ENCODE results near the gene CAMK1D. TPM values are rescaled to one million over a fixed set of nuclear protein-coding genes. Genes with fewer than 3 reads are reported as not detected.

Gene CAMK1D
- total RNA-seq, 1 donor from 2014 or later = 36.3 TPM

GRCh38 chr10:12377658-12378290, 28.4 kb downstream of the CAMK1D start:
- no peak overlapping the region for H3K27ac Mint-ChIP-seq (ENCODE audit: unreplicated experiment)
- no peaks in the 10 kb centered on the region for H3K9me3 Mint-ChIP-seq (ENCODE audit: low read depth)
- H3K27me3 Mint-ChIP-seq (ENCODE audit: low read depth) = no peaks in the 10 kb centered on the region
- no peak for TF ChIP-seq CTCF (IDR thresholded peaks at IDR 0.05)
- H3K4me3 Mint-ChIP-seq (ENCODE audit: unreplicated experiment) = no peak overlapping the region
- DNase-seq (ENCODE audit: low spot score) = no peak
- no peaks in the 10 kb centered on the region for H3K36me3 Mint-ChIP-seq (ENCODE audit: low read depth)
- peaks cover 13% of the 10 kb centered on the region for H3K4me1 Mint-ChIP-seq (ENCODE audit: low read depth)

- H3K27me3 Mint-ChIP-seq (ENCODE audit: low read depth) = no peaks in the 10 kb centered on the region
- TF ChIP-seq CTCF (IDR thresholded peaks at IDR 0.05) = no peak
- H3K27ac Mint-ChIP-seq (ENCODE audit: unreplicated experiment) = no peak overlapping the region
- peaks cover 16% of the 10 kb centered on the region for H3K4me1 Mint-ChIP-seq (ENCODE audit: low read depth)
- no peaks in the 10 kb centered on the region for H3K36me3 Mint-ChIP-seq (ENCODE audit: low read depth)
- H3K9me3 Mint-ChIP-seq (ENCODE audit: low read depth) = peaks cover 5% of the 10 kb centered on the region
- no peak overlapping the region for H3K4me3 Mint-ChIP-seq (ENCODE audit: unreplicated experiment)
- no peak for DNase-seq (ENCODE audit: low spot score)
Measured at GRCh38 chr10:12380999-12381398, 31.7 kb downstream of the CAMK1D start.

GRCh38 chr10:12381536-12382156, 32.3 kb downstream of the CAMK1D start:
- Mint-ChIP-seq H3K27ac (ENCODE audit: unreplicated experiment) (no peak overlapping the region), H3K27me3 (ENCODE audit: low read depth) (no peaks in the 10 kb centered on the region), H3K4me3 (ENCODE audit: unreplicated experiment) (no peak overlapping the region), H3K36me3 (ENCODE audit: low read depth) (no peaks in the 10 kb centered on the region), H3K9me3 (ENCODE audit: low read depth) (peaks cover 5% of the 10 kb centered on the region), H3K4me1 (ENCODE audit: low read depth) (peaks cover 16% of the 10 kb centered on the region)
- no peak for DNase-seq (ENCODE audit: low spot score)
- TF ChIP-seq CTCF (IDR thresholded peaks at IDR 0.05) = no peak

GRCh38 chr10:12382157-12382548, 32.8 kb downstream of the CAMK1D start:
- no peaks in the 10 kb centered on the region for H3K36me3 Mint-ChIP-seq (ENCODE audit: low read depth)
- no peaks in the 10 kb centered on the region for H3K27me3 Mint-ChIP-seq (ENCODE audit: low read depth)
- TF ChIP-seq CTCF (IDR thresholded peaks at IDR 0.05) = no peak
- no peak overlapping the region for H3K27ac Mint-ChIP-seq (ENCODE audit: unreplicated experiment)
- peaks cover 5% of the 10 kb centered on the region for H3K9me3 Mint-ChIP-seq (ENCODE audit: low read depth)
- H3K4me3 Mint-ChIP-seq (ENCODE audit: unreplicated experiment) = no peak overlapping the region
- H3K4me1 Mint-ChIP-seq (ENCODE audit: low read depth) = peaks cover 16% of the 10 kb centered on the region
- no peak for DNase-seq (ENCODE audit: low spot score)

GRCh38 chr10:12382956-12383531, 33.7 kb downstream of the CAMK1D start:
- no peak for DNase-seq (ENCODE audit: low spot score)
- Mint-ChIP-seq H3K4me1 (ENCODE audit: low read depth) (peaks cover 16% of the 10 kb centered on the region), H3K36me3 (ENCODE audit: low read depth) (no peaks in the 10 kb centered on the region), H3K27me3 (ENCODE audit: low read depth) (no peaks in the 10 kb centered on the region), H3K4me3 (ENCODE audit: unreplicated experiment) (no peak overlapping the region), H3K27ac (ENCODE audit: unreplicated experiment) (peak overlapping the region; percentile 15), H3K9me3 (ENCODE audit: low read depth) (peaks cover 5% of the 10 kb centered on the region)
- TF ChIP-seq CTCF (IDR thresholded peaks at IDR 0.05) = no peak
